ENCODE measurements around the gene WARS2. TPM values are rescaled to one million over a fixed set of nuclear protein-coding genes. Genes with fewer than 3 reads are reported as not detected.

Gene WARS2
- total RNA-seq, 1 experiment from 2014 or later, result 10.5 TPM

DNA sequence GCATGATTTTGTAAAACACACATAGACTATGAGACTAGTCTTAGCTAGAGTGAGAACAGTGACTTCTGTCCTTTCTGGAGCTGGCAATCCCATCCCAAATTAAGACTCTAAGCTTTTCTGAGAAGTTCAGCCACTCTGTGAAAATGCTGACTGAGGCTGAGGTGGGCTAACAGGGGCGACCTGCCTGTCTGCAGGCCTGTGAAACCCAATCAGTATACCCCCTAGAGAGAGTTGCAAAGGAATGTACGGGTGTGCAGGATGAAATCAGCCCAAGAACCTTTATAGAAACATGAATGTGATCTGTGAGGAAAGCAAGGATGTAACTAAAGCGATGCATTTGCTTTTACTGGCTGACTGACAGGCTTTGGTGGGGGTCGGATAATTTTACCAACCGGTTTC, 136.3 kb downstream of the WARS2 start:
- Histone ChIP-seq H3K27ac (ENCODE audit: low read depth, low read length) (no peak overlapping the region), H3K9ac (ENCODE audit: low read length) (no peak overlapping the region), H3K79me2 (ENCODE audit: insufficient read depth, low read length) (no peaks in the 10 kb centered on the region), H3K4me2 (ENCODE audit: low read length) (no peak overlapping the region), H3K36me3 (ENCODE audit: control insufficient read depth in 1 of 2, insufficient read depth in 2 of 2, low read length in 2 of 2) (no peaks in the 10 kb centered on the region), H3K27me3 (ENCODE audit: insufficient read depth, low read length) (no peaks in the 10 kb centered on the region), H3K9me3 (ENCODE audit: control insufficient read depth in 1 of 2, insufficient read depth in 1 of 2, low read depth in 1 of 2, low read length in 2 of 2) (no peaks in the 10 kb centered on the region), H3K4me1 (ENCODE audit: control insufficient read depth in 1 of 2, insufficient read depth in 2 of 2, low read length in 2 of 2) (peaks cover 2 to 10% of the 10 kb centered on the region in 2 experiments; a peak in 2 of 4 replicates), H3K4me3 (replicated peaks in 1 of 2; ENCODE audit: low read depth in 1 of 2, low read length in 2 of 2) (no peak overlapping the region), H2AFZ (ENCODE audit: low read depth, low read length, poor library complexity, severe bottlenecking) (no peak overlapping the region), H4K20me1 (ENCODE audit: insufficient read depth) (no peaks in the 10 kb centered on the region), H3K9me2 (ENCODE audit: insufficient read depth) (no peaks in the 10 kb centered on the region)
- intact Hi-C loops (cut with micrococcal nuclease), result no loop called here
- POLR2A ChIA-PET, result no interaction called here
- RAD21 ChIA-PET (ENCODE audit: low non-redundant PET in 1 of 2, low total read pairs in 2 of 2, uncharacterized antibody in 2 of 2, unreplicated experiment in 2 of 2), result no interaction called here
- TF ChIP-seq JUND (IDR thresholded peaks at IDR 0.05) (no peak), EGR1 (IDR thresholded peaks at IDR 0.05; ENCODE audit: low read depth) (no peak)
- DNase-seq (ENCODE audit: low read depth, low spot score) (no peak), ATAC-seq (no peak)
- CTCF ChIA-PET, result no interaction called here
- BruUV-seq (replicated peaks), result no TSS peak

DNA sequence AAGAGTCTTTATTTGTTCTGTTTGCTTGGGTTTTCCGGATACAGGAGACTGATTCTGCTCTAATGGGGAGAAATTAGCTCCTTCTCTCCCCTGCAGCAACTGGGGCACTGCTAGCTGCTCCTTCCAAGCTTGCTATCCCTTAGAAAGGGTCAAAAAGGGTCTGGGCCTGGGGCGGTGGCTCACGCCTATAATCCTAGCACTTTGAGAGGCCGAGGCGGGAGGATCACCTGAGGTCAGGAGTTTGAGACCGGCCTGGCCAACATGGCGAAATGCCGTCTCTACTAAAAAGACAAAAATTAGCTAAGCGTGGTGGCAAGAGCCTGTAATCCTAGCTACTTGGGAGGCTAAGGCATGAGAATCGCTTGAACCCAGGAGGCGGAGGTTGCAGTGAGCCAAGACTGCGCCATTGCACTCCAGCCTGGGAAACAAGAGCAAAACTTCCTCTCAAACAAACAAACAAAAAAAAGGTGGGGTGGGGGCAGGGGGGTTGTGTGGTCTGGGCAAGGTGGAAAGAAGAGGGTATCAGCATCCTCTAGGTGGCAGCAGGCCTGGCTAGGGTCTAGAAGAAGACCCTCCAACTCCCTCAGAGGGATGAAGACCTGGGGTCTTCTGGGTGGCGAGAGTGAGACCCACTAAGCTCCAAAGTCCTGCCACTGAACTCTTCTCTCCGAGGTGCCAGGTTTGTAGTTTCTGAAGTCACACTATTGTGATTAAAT, 136.9 kb downstream of the WARS2 start:
- no peak for DNase-seq (ENCODE audit: low read depth, low spot score)
- no peak overlapping the region for H2AFZ ChIP-seq (ENCODE audit: low read depth, low read length, poor library complexity, severe bottlenecking)
- no peak overlapping the region for H3K27ac ChIP-seq (ENCODE audit: low read depth, low read length)
- no peaks in the 10 kb centered on the region for H3K79me2 ChIP-seq (ENCODE audit: insufficient read depth, low read length)
- H3K4me2 ChIP-seq (ENCODE audit: low read length), result no peak overlapping the region
- peaks cover 2 to 10% of the 10 kb centered on the region in 2 experiments; a peak in 2 of 4 replicates for H3K4me1 ChIP-seq (ENCODE audit: control insufficient read depth in 1 of 2, insufficient read depth in 2 of 2, low read length in 2 of 2)
- ChIA-PET CTCF (no interaction called here), POLR2A (no interaction called here), RAD21 (ENCODE audit: low non-redundant PET in 1 of 2, low total read pairs in 2 of 2, uncharacterized antibody in 2 of 2, unreplicated experiment in 2 of 2) (no interaction called here)
- intact Hi-C loops (cut with micrococcal nuclease), result no loop called here
- H3K9me3 ChIP-seq (ENCODE audit: control insufficient read depth in 1 of 2, insufficient read depth in 1 of 2, low read depth in 1 of 2, low read length in 2 of 2), result no peaks in the 10 kb centered on the region
- H3K4me3 ChIP-seq (replicated peaks in 1 of 2; ENCODE audit: low read depth in 1 of 2, low read length in 2 of 2), result no peak overlapping the region
- H3K9me2 ChIP-seq (ENCODE audit: insufficient read depth), result no peaks in the 10 kb centered on the region
- H3K9ac ChIP-seq (ENCODE audit: low read length), result no peak overlapping the region
- ATAC-seq, result no peak
- BruUV-seq (replicated peaks), result no TSS peak
- H3K27me3 ChIP-seq (ENCODE audit: insufficient read depth, low read length), result no peaks in the 10 kb centered on the region
- H4K20me1 ChIP-seq (ENCODE audit: insufficient read depth), result no peaks in the 10 kb centered on the region
- no peaks in the 10 kb centered on the region for H3K36me3 ChIP-seq (ENCODE audit: control insufficient read depth in 1 of 2, insufficient read depth in 2 of 2, low read length in 2 of 2)
- TF ChIP-seq, protein P1, sequence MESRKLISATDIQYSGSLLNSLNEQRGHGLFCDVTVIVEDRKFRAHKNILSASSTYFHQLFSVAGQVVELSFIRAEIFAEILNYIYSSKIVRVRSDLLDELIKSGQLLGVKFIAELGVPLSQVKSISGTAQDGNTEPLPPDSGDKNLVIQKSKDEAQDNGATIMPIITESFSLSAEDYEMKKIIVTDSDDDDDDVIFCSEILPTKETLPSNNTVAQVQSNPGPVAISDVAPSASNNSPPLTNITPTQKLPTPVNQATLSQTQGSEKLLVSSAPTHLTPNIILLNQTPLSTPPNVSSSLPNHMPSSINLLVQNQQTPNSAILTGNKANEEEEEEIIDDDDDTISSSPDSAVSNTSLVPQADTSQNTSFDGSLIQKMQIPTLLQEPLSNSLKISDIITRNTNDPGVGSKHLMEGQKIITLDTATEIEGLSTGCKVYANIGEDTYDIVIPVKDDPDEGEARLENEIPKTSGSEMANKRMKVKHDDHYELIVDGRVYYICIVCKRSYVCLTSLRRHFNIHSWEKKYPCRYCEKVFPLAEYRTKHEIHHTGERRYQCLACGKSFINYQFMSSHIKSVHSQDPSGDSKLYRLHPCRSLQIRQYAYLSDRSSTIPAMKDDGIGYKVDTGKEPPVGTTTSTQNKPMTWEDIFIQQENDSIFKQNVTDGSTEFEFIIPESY (IDR thresholded peaks at IDR 0.05; ENCODE audit: extremely low read depth, insufficient replicate concordance, low read length), result no peak
- TF ChIP-seq, protein P2, sequence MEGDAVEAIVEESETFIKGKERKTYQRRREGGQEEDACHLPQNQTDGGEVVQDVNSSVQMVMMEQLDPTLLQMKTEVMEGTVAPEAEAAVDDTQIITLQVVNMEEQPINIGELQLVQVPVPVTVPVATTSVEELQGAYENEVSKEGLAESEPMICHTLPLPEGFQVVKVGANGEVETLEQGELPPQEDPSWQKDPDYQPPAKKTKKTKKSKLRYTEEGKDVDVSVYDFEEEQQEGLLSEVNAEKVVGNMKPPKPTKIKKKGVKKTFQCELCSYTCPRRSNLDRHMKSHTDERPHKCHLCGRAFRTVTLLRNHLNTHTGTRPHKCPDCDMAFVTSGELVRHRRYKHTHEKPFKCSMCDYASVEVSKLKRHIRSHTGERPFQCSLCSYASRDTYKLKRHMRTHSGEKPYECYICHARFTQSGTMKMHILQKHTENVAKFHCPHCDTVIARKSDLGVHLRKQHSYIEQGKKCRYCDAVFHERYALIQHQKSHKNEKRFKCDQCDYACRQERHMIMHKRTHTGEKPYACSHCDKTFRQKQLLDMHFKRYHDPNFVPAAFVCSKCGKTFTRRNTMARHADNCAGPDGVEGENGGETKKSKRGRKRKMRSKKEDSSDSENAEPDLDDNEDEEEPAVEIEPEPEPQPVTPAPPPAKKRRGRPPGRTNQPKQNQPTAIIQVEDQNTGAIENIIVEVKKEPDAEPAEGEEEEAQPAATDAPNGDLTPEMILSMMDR (IDR thresholded peaks at IDR 0.05 in 2 of 3, conservative IDR thresholded peaks at IDR 0.05 in 1 of 3; ENCODE audit: borderline replicate concordance in 1 of 3, insufficient read depth in 1 of 3, low read depth in 2 of 3, low read length in 2 of 3), result 0 out of 6 replicates have a peak, but pooled peaks of 1 of the 3 experiments have one; percentile 12
